HepG2 (cell line): ENCODE results near the gene STEAP1B. TPM values are rescaled to one million over a fixed set of nuclear protein-coding genes. Genes with fewer than 3 reads are reported as not detected.
A peak's percentile ranks its signal among the peaks of the same experiment; 100 is the strongest.

ENCODE experiments used
- BHLHE40 ChIP-seq: IDR thresholded peaks from 2 replicates; pipeline ENCODE4 v1.6.1; 2011; ENCODE audit warnings: low read length, improper control_type of control experiment
- FOXP1 ChIP-seq, 2 experiments: fragments of 450-650 bp in 1 of 2; IDR thresholded peaks; 2 replicates each; pipeline ENCODE4 v1.6.1; 2017 to 2018; ENCODE audit warnings: antibody characterized with exemption in 1 of 2
- HNF4G ChIP-seq, 2 experiments: sonication (generic) in 1 of 2; formaldehyde crosslinking in 1 of 2; IDR thresholded peaks; 2 replicates each; pipeline versions ENCODE4 v1.4.0 to v1.6.1; 2011 to 2020; ENCODE audit warnings: borderline replicate concordance in 2 of 2, low read depth in 2 of 2, mild to moderate bottlenecking in 2 of 2, low read length in 1 of 2, missing genetic modification reagents in 1 of 2, moderate library complexity in 1 of 2
- HOXA3 ChIP-seq: sonication (generic); formaldehyde crosslinking; IDR thresholded peaks from 2 replicates; pipeline ENCODE4 v1.5.0; 2020; ENCODE audit warnings: missing genetic modification reagents
- MAFG ChIP-seq: sonication (generic); formaldehyde crosslinking; IDR thresholded peaks from 2 replicates; pipeline ENCODE4 v1.5.1; 2020; ENCODE audit warnings: mild to moderate bottlenecking, missing genetic modification reagents
- NFKBIZ ChIP-seq: IDR thresholded peaks from 2 replicates; pipeline ENCODE4 v1.6.1; 2018; ENCODE audit warnings: missing genetic modification reagents, missing compliant biosample characterization
- NFYB ChIP-seq: sonication (generic); formaldehyde crosslinking; IDR thresholded peaks from 2 replicates; pipeline ENCODE4 v1.4.0; 2020; ENCODE audit warnings: missing genetic modification reagents
- REXO4 ChIP-seq: sonication (generic); formaldehyde crosslinking; IDR thresholded peaks from 2 replicates; pipeline ENCODE4 v1.8.0; 2022; ENCODE audit warnings: missing genetic modification reagents, mild to moderate bottlenecking, borderline replicate concordance
- SMAD3 ChIP-seq: sonication (generic); formaldehyde crosslinking; IDR thresholded peaks from 2 replicates; pipeline ENCODE4 v1.4.0; 2020; ENCODE audit warnings: missing genetic modification reagents
- SMC3 ChIP-seq: IDR thresholded peaks from 2 replicates; pipeline ENCODE4 v1.6.1; 2011; ENCODE audit warnings: low read length, improper control_type of control experiment
- ZEB1 ChIP-seq: IDR thresholded peaks from 2 replicates; pipeline ENCODE4 v1.6.1; 2012; ENCODE audit warnings: mild to moderate bottlenecking, low read depth, inconsistent platforms; ENCODE audit not compliant: insufficient replicate concordance
- ZFYVE20 ChIP-seq: sonication (generic); formaldehyde crosslinking; IDR thresholded peaks from 2 replicates; pipeline ENCODE4 v1.8.0; 2023; ENCODE audit warnings: low read depth, mild to moderate bottlenecking, moderate library complexity, missing genetic modification reagents, borderline replicate concordance
- ZNF749 ChIP-seq: sonication (generic); formaldehyde crosslinking; IDR thresholded peaks from 2 replicates; pipeline ENCODE4 v1.8.0; 2022; ENCODE audit warnings: mild to moderate bottlenecking, missing genetic modification reagents, moderate library complexity, borderline replicate concordance
- polyA plus RNA-seq, 8 experiments: library from polyadenylated mRNA; depleted of rRNA in 3 of 8; stranded (reverse) in 7 of 8; unstranded in 1 of 8; fragments of >200 nt; fragmentation: Illumina TruSeq in 4 of 8; extraction: Trizol in 4 of 8; gene quantifications; 2 replicates each; pipeline versions ENCODE4 v1.2.1 to v1.2.3, GENCODE V29; 2011 to 2016; ENCODE audit warnings: low read depth in 4 of 8, missing spikeins in 1 of 8, mixed read lengths in 1 of 8; ENCODE audit not compliant: insufficient read depth in 1 of 8
- total RNA-seq, 5 experiments: library from RNA; depleted of rRNA; stranded (reverse); fragments of >200 nt; fragmentation: Illumina TruSeq; extraction: Trizol; gene quantifications; 2 replicates each; pipeline ENCODE4 v1.2.3, GENCODE V29; 2016; ENCODE audit warnings: low read depth in 1 of 5
- TF ChIP-seq, protein P1 (sequence below), 2 experiments: IDR thresholded peaks; 2 replicates each; pipeline ENCODE4 v1.6.1; 2011 to 2012; ENCODE audit warnings: low read length in 2 of 2, borderline replicate concordance in 1 of 2, low read depth in 1 of 2, mild to moderate bottlenecking in 1 of 2, moderate library complexity in 1 of 2
- TF ChIP-seq, protein P2 (sequence below): sonication (generic); formaldehyde crosslinking; IDR thresholded peaks from 2 replicates; pipeline ENCODE4 v1.5.1; 2020; ENCODE audit warnings: mild to moderate bottlenecking, missing genetic modification reagents, borderline replicate concordance
- TF ChIP-seq, protein P3 (sequence below): sonication (generic); formaldehyde crosslinking; IDR thresholded peaks from 2 replicates; pipeline ENCODE4 v1.4.0; 2020; ENCODE audit warnings: missing genetic modification reagents, borderline replicate concordance

Gene STEAP1B
- total and polyA plus RNA-seq, 2 of the 13 experiments (the other 11 are each of a cell fraction or from before 2014, with no cell fraction given) = not detected

DNA sequence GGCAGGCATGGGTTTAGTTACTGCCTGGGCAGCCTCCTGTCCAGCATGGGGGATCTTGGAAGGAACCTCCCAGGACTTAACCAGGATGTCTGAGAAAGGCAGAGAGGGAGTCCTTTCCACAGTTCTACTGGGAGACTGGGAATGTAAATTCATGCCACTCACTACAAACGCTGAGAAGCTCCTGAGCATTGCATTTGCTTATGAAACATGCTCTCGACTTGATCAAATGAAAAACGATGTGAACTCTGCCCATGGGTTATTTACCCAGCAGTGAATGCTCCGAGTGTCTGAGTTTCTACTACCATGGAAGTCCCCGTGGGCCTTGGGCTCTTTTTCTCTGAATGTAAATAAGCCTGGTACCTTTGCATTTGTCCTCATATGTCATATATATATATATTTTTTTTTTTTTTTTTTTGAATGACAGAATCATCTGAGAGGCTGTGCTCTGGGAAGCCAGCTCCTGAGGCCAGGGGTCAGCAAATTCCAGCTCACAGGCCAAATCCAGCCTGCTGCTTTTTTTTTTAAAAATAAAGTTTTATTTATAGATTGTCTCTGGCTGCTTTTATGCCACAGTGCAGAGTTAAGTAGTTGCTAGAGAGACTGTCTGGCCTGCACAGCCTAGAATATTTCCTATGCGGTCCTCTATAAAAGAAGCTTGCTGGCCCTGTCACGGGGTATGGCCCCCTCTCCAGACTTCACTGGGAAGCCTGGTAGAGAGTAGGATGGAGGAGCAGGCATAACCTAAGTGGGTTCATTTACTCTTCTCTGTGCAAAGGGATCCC is 121.6 kb downstream of the STEAP1B start (continued):
- TF ChIP-seq, protein P1, sequence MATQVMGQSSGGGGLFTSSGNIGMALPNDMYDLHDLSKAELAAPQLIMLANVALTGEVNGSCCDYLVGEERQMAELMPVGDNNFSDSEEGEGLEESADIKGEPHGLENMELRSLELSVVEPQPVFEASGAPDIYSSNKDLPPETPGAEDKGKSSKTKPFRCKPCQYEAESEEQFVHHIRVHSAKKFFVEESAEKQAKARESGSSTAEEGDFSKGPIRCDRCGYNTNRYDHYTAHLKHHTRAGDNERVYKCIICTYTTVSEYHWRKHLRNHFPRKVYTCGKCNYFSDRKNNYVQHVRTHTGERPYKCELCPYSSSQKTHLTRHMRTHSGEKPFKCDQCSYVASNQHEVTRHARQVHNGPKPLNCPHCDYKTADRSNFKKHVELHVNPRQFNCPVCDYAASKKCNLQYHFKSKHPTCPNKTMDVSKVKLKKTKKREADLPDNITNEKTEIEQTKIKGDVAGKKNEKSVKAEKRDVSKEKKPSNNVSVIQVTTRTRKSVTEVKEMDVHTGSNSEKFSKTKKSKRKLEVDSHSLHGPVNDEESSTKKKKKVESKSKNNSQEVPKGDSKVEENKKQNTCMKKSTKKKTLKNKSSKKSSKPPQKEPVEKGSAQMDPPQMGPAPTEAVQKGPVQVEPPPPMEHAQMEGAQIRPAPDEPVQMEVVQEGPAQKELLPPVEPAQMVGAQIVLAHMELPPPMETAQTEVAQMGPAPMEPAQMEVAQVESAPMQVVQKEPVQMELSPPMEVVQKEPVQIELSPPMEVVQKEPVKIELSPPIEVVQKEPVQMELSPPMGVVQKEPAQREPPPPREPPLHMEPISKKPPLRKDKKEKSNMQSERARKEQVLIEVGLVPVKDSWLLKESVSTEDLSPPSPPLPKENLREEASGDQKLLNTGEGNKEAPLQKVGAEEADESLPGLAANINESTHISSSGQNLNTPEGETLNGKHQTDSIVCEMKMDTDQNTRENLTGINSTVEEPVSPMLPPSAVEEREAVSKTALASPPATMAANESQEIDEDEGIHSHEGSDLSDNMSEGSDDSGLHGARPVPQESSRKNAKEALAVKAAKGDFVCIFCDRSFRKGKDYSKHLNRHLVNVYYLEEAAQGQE (IDR thresholded peaks at IDR 0.05; ENCODE audit: borderline replicate concordance in 1 of 2, low read depth in 1 of 2, low read length in 2 of 2) = no peak
- TF ChIP-seq, protein P2, sequence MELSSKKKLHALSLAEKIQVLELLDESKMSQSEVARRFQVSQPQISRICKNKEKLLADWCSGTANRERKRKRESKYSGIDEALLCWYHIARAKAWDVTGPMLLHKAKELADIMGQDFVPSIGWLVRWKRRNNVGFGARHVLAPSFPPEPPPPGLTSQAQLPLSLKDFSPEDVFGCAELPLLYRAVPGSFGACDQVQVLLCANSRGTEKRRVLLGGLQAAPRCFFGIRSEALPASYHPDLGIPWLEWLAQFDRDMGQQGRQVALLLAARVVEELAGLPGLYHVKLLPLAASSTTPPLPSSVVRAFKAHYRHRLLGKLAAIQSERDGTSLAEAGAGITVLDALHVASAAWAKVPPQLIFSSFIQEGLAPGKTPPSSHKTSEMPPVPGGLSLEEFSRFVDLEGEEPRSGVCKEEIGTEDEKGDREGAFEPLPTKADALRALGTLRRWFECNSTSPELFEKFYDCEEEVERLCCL (CRISPR knock-in tag) = no peak
- TF ChIP-seq MAFG (CRISPR knock-in tag) (no peak), SMAD3 (CRISPR knock-in tag) (peak; percentile 59; the same call in 1 of the 2 replicates), ZNF749 (CRISPR knock-in tag) (no peak), NFYB (CRISPR knock-in tag) (no peak), SMC3 (peak; percentile 26; the same call in 1 of the 2 replicates), HNF4G (IDR thresholded peaks at IDR 0.05; ENCODE audit: borderline replicate concordance, low read depth, low read length) (peak; percentile 59), HNF4G (CRISPR knock-in tag; IDR thresholded peaks at IDR 0.05; ENCODE audit: borderline replicate concordance, low read depth) (peak; percentile 51; the same call in 1 of the 2 replicates), HOXA3 (CRISPR knock-in tag) (peak; percentile 37; the same call in 1 of the 2 replicates), ZFYVE20 (CRISPR knock-in tag) (no peak), REXO4 (CRISPR knock-in tag) (no peak), BHLHE40 (no peak), FOXP1 (IDR thresholded peaks at IDR 0.05) (no peak), FOXP1 (CRISPR knock-in tag; IDR thresholded peaks at IDR 0.05) (peak; percentile 44; the same call in 1 of the 2 replicates), NFKBIZ (CRISPR knock-in tag) (no peak), ZEB1 (no peak)
- TF ChIP-seq, protein P3, sequence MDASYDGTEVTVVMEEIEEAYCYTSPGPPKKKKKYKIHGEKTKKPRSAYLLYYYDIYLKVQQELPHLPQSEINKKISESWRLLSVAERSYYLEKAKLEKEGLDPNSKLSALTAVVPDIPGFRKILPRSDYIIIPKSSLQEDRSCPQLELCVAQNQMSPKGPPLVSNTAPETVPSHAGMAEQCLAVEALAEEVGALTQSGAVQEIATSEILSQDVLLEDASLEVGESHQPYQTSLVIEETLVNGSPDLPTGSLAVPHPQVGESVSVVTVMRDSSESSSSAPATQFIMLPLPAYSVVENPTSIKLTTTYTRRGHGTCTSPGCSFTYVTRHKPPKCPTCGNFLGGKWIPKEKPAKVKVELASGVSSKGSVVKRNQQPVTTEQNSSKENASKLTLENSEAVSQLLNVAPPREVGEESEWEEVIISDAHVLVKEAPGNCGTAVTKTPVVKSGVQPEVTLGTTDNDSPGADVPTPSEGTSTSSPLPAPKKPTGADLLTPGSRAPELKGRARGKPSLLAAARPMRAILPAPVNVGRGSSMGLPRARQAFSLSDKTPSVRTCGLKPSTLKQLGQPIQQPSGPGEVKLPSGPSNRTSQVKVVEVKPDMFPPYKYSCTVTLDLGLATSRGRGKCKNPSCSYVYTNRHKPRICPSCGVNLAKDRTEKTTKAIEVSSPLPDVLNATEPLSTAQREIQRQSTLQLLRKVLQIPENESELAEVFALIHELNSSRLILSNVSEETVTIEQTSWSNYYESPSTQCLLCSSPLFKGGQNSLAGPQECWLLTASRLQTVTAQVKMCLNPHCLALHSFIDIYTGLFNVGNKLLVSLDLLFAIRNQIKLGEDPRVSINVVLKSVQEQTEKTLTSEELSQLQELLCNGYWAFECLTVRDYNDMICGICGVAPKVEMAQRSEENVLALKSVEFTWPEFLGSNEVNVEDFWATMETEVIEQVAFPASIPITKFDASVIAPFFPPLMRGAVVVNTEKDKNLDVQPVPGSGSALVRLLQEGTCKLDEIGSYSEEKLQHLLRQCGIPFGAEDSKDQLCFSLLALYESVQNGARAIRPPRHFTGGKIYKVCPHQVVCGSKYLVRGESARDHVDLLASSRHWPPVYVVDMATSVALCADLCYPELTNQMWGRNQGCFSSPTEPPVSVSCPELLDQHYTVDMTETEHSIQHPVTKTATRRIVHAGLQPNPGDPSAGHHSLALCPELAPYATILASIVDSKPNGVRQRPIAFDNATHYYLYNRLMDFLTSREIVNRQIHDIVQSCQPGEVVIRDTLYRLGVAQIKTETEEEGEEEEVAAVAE (CRISPR knock-in tag) = no peak
